Aorta (tissue), 5 donors: Measurements from ENCODE around the gene CACNA1S. TPM values are rescaled to one million over a fixed set of nuclear protein-coding genes. Genes with fewer than 3 reads are reported as not detected.

Experiments
- ATAC-seq: fragments of 200-7000 bp; cut with Tn5 transposase; one replicate; pipeline ENCODE4 v1.9.1; 2022; ENCODE audit warnings: moderate library complexity; ENCODE audit not compliant: low FRiP score
- DNase-seq, 2 donors: peaks; one replicate each; pipeline ENCODE4 v3.0.0-alpha.2; 2020
- H3K27ac ChIP-seq, 2 donors: one replicate each; pipeline ENCODE4 v1.5.1; 2013; ENCODE audit warnings: low read length in 2 of 2, mild to moderate bottlenecking in 2 of 2, moderate library complexity in 2 of 2, control low read depth in 1 of 2, inconsistent platforms in 1 of 2, low read depth in 1 of 2
- H3K27me3 ChIP-seq, 2 donors: one replicate each; pipeline ENCODE4 v1.6.1; 2013; ENCODE audit warnings: control low read depth in 1 of 2, low read length in 1 of 2, mild to moderate bottlenecking in 1 of 2, moderate library complexity in 1 of 2; ENCODE audit not compliant: insufficient read depth in 2 of 2, control insufficient read depth in 1 of 2
- H3K36me3 ChIP-seq, 2 donors: one replicate each; pipeline ENCODE4 v1.6.1; 2013; ENCODE audit warnings: control low read depth in 1 of 2, low read length in 1 of 2, mild to moderate bottlenecking in 1 of 2; ENCODE audit not compliant: insufficient read depth in 2 of 2, control insufficient read depth in 1 of 2
- H3K4me1 ChIP-seq, 2 donors: one replicate each; pipeline ENCODE4 v1.6.1; 2013; ENCODE audit warnings: low read length in 2 of 2, control low read depth in 1 of 2, mild to moderate bottlenecking in 1 of 2, moderate library complexity in 1 of 2; ENCODE audit not compliant: insufficient read depth in 2 of 2, control insufficient read depth in 1 of 2
- H3K4me3 ChIP-seq, 2 donors: one replicate each; pipeline ENCODE4 v1.5.1; 2013; ENCODE audit warnings: low read length in 2 of 2, control low read depth in 1 of 2, mild to moderate bottlenecking in 1 of 2
- H3K9me3 ChIP-seq: one replicate; pipeline ENCODE4 v1.6.1; 2013; ENCODE audit warnings: mild to moderate bottlenecking, low read length; ENCODE audit not compliant: control insufficient read depth
- WGBS, 2 donors: extraction: QIAGEN DNeasy Blood & Tissue Kit; methylation state at CpG; one replicate each; pipeline ENCODE4 v1.1.7; 2013; 5-methylcytosine and 5-hydroxymethylcytosine counted together
- intact Hi-C, 2 donors: fragments of 100-400 bp; cut with DNase I; formaldehyde crosslinking; loops; one replicate each; pipeline versions ENCODE4 v1.14.2 to v1.15.0; 2022
- polyA plus RNA-seq, 2 donors: library from polyadenylated mRNA; stranded (reverse); fragments of 200-250 nt; gene quantifications; one replicate each; pipeline ENCODE4 v1.2.3, GENCODE V29; 2013
- total RNA-seq, 2 donors: library from RNA; stranded (reverse); fragmentation: NEBNext Ultra II Directional; extraction: Animal tissue kit (Norgen Biotek cat#: 25700); gene quantifications; one replicate each; pipeline ENCODE4 v1.2.1, GENCODE V29; 2021
- donor health status: healthy with polysubstance abuse.
- donor health status: Bipolar disorder and iron deficiency.
- donor health status: DM: no; HTN: no; CAD: no.
- donor health status: DM: no; HTN: no; CAD: no.
- donor health status: DM: yes; HTN: yes; CAD: no.

Gene CACNA1S
- total and polyA plus RNA-seq, 4 donors: not detected

- H3K9me3 ChIP-seq: no peaks in the 10 kb centered on the region
- intact Hi-C loops: no loop called here
- DNase-seq (peak in 1 of 2 donors; percentile 80), ATAC-seq (peak; percentile 26)
- no peaks in the 10 kb centered on the region for H3K36me3 ChIP-seq
- no peaks in the 10 kb centered on the region for H3K27me3 ChIP-seq
- H3K4me3 ChIP-seq: no peak overlapping the region
- H3K4me1 ChIP-seq: no peaks in the 10 kb centered on the region
- H3K27ac ChIP-seq: no peak overlapping the region
- WGBS, 2 donors: 86 to 89% methylated on average over 5 of the region's 5 CpGs
These were observed 92.8 kb downstream of the CACNA1S start for GRCh38 chr1:201019321-201019977.

DNA sequence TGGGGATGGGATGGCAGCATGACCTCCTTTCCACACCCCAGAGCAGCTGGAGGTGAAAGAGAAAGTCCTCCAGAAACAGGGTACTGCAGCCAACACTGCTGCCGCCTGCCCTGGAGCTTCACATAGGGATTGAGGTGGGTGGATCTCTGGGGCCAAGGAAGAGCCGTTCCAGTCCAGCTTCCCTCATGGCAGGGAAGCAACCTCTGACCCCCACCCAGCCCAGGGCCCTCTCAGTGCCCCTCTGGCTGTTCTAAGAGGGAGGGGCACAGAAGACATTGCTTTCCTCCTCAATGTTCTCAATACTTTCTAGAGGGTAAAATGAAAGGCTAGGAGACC, 94.4 kb downstream of the CACNA1S start:
- no peak overlapping the region for H3K4me3 ChIP-seq
- ATAC-seq: no peak
- WGBS, 2 donors: 81 to 90% methylated on average over 2 of the region's 2 CpGs
- H3K9me3 ChIP-seq: no peaks in the 10 kb centered on the region
- H3K4me1 ChIP-seq: no peaks in the 10 kb centered on the region
- no peaks in the 10 kb centered on the region for H3K27me3 ChIP-seq
- intact Hi-C loops: no loop called here
- DNase-seq: no peak
- no peak overlapping the region for H3K27ac ChIP-seq
- no peaks in the 10 kb centered on the region for H3K36me3 ChIP-seq

GRCh38 chr1:201016943-201017827, 95.0 kb downstream of the CACNA1S start:
- intact Hi-C loops: no loop called here
- Histone ChIP-seq H3K9me3 (no peaks in the 10 kb centered on the region), H3K27me3 (no peaks in the 10 kb centered on the region), H3K27ac (no peak overlapping the region), H3K4me1 (no peaks in the 10 kb centered on the region), H3K36me3 (no peaks in the 10 kb centered on the region), H3K4me3 (no peak overlapping the region)
- DNase-seq: no peak
- no peak for ATAC-seq
- 62 to 68% methylated on average over 9 of the region's 9 CpGs for WGBS, 2 donors

GRCh38 chr1:201016211-201016651, 96.0 kb downstream of the CACNA1S start:
- WGBS, 2 donors: 8% methylated on average over 10 of the region's 10 CpGs
- Histone ChIP-seq H3K4me3 (no peak overlapping the region), H3K27me3 (no peaks in the 10 kb centered on the region), H3K36me3 (no peaks in the 10 kb centered on the region), H3K4me1 (no peaks in the 10 kb centered on the region), H3K27ac (no peak overlapping the region), H3K9me3 (no peaks in the 10 kb centered on the region)
- ATAC-seq (no peak), DNase-seq (no peak)
- intact Hi-C loops: no loop called here

- intact Hi-C loops: no loop called here
- no peak overlapping the region for H3K27ac ChIP-seq
- H3K36me3 ChIP-seq: no peaks in the 10 kb centered on the region
- no peaks in the 10 kb centered on the region for H3K4me1 ChIP-seq
- 41 to 49% methylated on average over 5 of the region's 5 CpGs for WGBS, 2 donors
- DNase-seq: no peak
- no peak for ATAC-seq
- no peaks in the 10 kb centered on the region for H3K27me3 ChIP-seq
- no peak overlapping the region for H3K4me3 ChIP-seq
- H3K9me3 ChIP-seq: no peaks in the 10 kb centered on the region
These were observed 96.6 kb downstream of the CACNA1S start for GRCh38 chr1:201015551-201016091.

DNA sequence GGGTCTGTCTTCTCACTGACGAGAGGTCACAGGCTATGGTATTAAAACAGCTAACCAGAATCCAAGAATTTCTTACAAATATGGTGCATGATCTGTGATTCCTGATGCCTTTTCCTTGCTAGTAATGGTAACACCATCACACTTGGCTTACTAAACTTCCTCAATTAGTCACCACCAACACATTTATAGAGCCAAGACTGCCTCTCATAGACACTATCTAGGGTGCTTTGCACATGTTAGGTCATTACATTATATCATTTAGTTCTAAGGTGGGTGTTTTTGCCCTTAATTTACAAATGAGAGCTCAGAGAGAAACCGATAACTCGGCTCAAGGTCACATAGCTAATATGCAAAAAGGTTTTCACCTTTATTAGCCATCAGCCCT, 97.4 kb downstream of the CACNA1S start:
- ATAC-seq: no peak
- Histone ChIP-seq H3K36me3 (no peaks in the 10 kb centered on the region), H3K4me3 (no peak overlapping the region), H3K27me3 (no peaks in the 10 kb centered on the region), H3K9me3 (no peaks in the 10 kb centered on the region), H3K4me1 (no peaks in the 10 kb centered on the region), H3K27ac (no peak overlapping the region)
- WGBS, 2 donors: 93 to 94% methylated on average over 3 of the region's 3 CpGs
- no peak for DNase-seq
- intact Hi-C loops: no loop called here

- Histone ChIP-seq H3K36me3 (no peaks in the 10 kb centered on the region), H3K27me3 (no peaks in the 10 kb centered on the region), H3K4me1 (no peaks in the 10 kb centered on the region), H3K27ac (no peak overlapping the region), H3K9me3 (no peaks in the 10 kb centered on the region), H3K4me3 (no peak overlapping the region)
- DNase-seq (no peak), ATAC-seq (no peak)
- intact Hi-C loops: no loop called here
- 42 to 43% methylated on average over 33 of the region's 33 CpGs for WGBS, 2 donors
These were observed 98.0 kb downstream of the CACNA1S start for GRCh38 chr1:201013991-201014815.

DNA sequence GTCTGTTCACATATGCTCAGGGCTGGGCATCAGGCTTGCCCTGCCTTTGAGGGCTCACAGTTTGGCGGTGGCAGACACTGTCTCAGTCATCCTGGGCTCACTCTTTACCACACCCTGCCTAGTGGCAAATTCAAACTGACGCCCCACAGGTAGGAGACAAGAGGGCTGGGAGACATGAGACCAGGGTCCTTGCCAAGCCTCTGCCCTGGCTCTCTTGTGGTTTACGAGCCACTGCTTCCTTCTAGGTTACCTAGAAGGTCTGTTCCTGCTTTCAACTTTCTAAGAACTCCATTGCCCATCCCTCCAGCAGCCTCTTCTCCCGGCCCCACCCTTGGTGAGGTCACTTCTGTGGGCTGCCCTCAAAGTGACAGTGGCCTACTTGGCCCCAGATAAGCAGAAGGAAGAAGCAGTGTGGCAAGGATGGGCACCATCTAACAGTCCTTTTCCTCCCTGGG, 99.2 kb downstream of the CACNA1S start:
- Histone ChIP-seq H3K27me3 (no peaks in the 10 kb centered on the region), H3K36me3 (no peaks in the 10 kb centered on the region), H3K27ac (no peak overlapping the region), H3K4me1 (no peaks in the 10 kb centered on the region), H3K4me3 (no peak overlapping the region), H3K9me3 (no peaks in the 10 kb centered on the region)
- WGBS, 2 donors: 91 to 99% methylated on average over 4 of the region's 4 CpGs
- DNase-seq: no peak
- ATAC-seq: no peak
- intact Hi-C loops: no loop called here
